Lung (tissue), 12 donors: ENCODE measurements around the gene ATP6V0B. TPM values are rescaled to one million over a fixed set of nuclear protein-coding genes. Genes with fewer than 3 reads are reported as not detected.

ENCODE experiments used
- ATAC-seq: fragments of 200-7000 bp; cut with Tn5 transposase; one replicate; pipeline ENCODE4 v1.9.1; 2020; ENCODE audit warnings: moderate number of reproducible peaks; ENCODE audit not compliant: insufficient read depth, low FRiP score
- DNase-seq, 3 donors: peaks; one replicate each; pipeline ENCODE4 v3.0.0-alpha.2; 2013 to 2017
- H3K27ac ChIP-seq, 2 donors: one replicate each; pipeline ENCODE4 v1.5.1; 2013; ENCODE audit warnings: mild to moderate bottlenecking in 2 of 2, moderate library complexity in 2 of 2, control low read depth in 1 of 2, inconsistent platforms in 1 of 2, low read depth in 1 of 2, low read length in 1 of 2
- H3K27me3 ChIP-seq, 3 donors: one replicate each; pipeline ENCODE4 v1.5.1; 2013; ENCODE audit warnings: low read length in 2 of 3; ENCODE audit not compliant: control insufficient read depth in 3 of 3, insufficient read depth in 3 of 3
- H3K36me3 ChIP-seq, 4 donors: one replicate each; pipeline ENCODE4 v1.5.1; 2013; ENCODE audit warnings: low read length in 4 of 4, mild to moderate bottlenecking in 1 of 4, moderate library complexity in 1 of 4; ENCODE audit not compliant: control insufficient read depth in 4 of 4, insufficient read depth in 4 of 4
- H3K4me1 ChIP-seq, 5 donors: one replicate each; pipeline ENCODE4 v1.5.1; 2013; ENCODE audit warnings: low read length in 5 of 5, mild to moderate bottlenecking in 2 of 5, moderate library complexity in 1 of 5; ENCODE audit not compliant: control insufficient read depth in 5 of 5, insufficient read depth in 5 of 5
- H3K4me3 ChIP-seq: one replicate; pipeline ENCODE4 v1.5.1; 2013; ENCODE audit warnings: mild to moderate bottlenecking, control low read depth, moderate library complexity
- H3K9ac ChIP-seq, 2 donors: one replicate each; pipeline ENCODE4 v1.5.1; 2013; ENCODE audit warnings: low read length in 2 of 2, control low read depth in 1 of 2; ENCODE audit not compliant: insufficient read depth in 1 of 2
- H3K9me3 ChIP-seq, 4 donors: one replicate each; pipeline ENCODE4 v1.5.1; 2013; ENCODE audit warnings: low read length in 3 of 4, mild to moderate bottlenecking in 1 of 4, moderate library complexity in 1 of 4; ENCODE audit not compliant: control insufficient read depth in 4 of 4, insufficient read depth in 3 of 4
- CTCF ChIP-seq: IDR thresholded peaks from 2 replicates; pipeline ENCODE4 v1.5.1; 2012; ENCODE audit warnings: mild to moderate bottlenecking; ENCODE audit errors: control extremely low read depth, extremely low read depth
- WGBS, 2 donors: extraction: QIAGEN DNeasy Blood & Tissue Kit; methylation state at CpG; one replicate each; pipeline ENCODE4 v1.1.7; 2013; 5-methylcytosine and 5-hydroxymethylcytosine counted together
- polyA plus RNA-seq, 2 donors: library from polyadenylated mRNA; stranded (reverse); fragments of 200-250 nt; gene quantifications; one replicate each; pipeline ENCODE4 v1.2.1, GENCODE V29; 2013
- total RNA-seq, 2 donors: library from RNA; depleted of rRNA in 1 of 2; stranded (reverse); fragments of >200 nt in 1 of 2; gene quantifications; one replicate each; pipeline ENCODE4 v1.2.1, GENCODE V29; 2014 to 2021
- donor health status: control.
- donor health status: control.
- donor health status: Bipolar disorder and iron deficiency.
- donor health status: healthy.
- donor health status: DM: yes; HTN: yes; CAD: no.

Gene ATP6V0B
- total and polyA plus RNA-seq, 4 donors: 71.2 to 484 (median 283) TPM

GRCh38 chr1:43933386-43934100 is 41.2 kb upstream of the ATP6V0B start, which contains the start of gene ARTN:
Gene ARTN, plus strand, starts transcription at chr1:43933801. Its CDS starts 1,856 bp downstream, at chr1:43935657.
- WGBS, 2 donors: 4 to 6% methylated on average over 38 to 42 of the region's 42 CpGs
- TF ChIP-seq CTCF: no peak
- peaks cover 0 to 7% (median 0%) of the 10 kb centered on the region in 4 donors for H3K36me3 ChIP-seq
- DNase-seq: peak; percentile 37 to 55 (median 40)
- H3K4me3 ChIP-seq: no peak within 1 kb of the TSS
- peak; percentile 46 for ATAC-seq
- no peak within 1 kb of the TSS for H3K27ac ChIP-seq
- peaks cover 0 to 16% (median 8%) of the 10 kb centered on the region in 3 donors for H3K27me3 ChIP-seq
- no peak within 1 kb of the TSS for H3K9ac ChIP-seq
- peaks cover 0 to 11% (median 5%) of the 10 kb centered on the region in 5 donors for H3K4me1 ChIP-seq
- H3K9me3 ChIP-seq: no peaks in the 10 kb centered on the region

GRCh38 chr1:43934101-43934985 is 40.4 kb upstream of the ATP6V0B start:
- Histone ChIP-seq H3K4me3 (no peak overlapping the region), H3K9ac (no peak overlapping the region), H3K27ac (no peak overlapping the region), H3K27me3 (peaks cover 0 to 16% (median 8%) of the 10 kb centered on the region in 3 donors), H3K4me1 (peaks cover 0 to 11% (median 5%) of the 10 kb centered on the region in 5 donors), H3K9me3 (no peaks in the 10 kb centered on the region), H3K36me3 (peaks cover 0 to 7% (median 0%) of the 10 kb centered on the region in 4 donors)
- 30 to 33% methylated on average over 13 of the region's 13 CpGs for WGBS, 2 donors
- TF ChIP-seq CTCF: peak; percentile 49
- DNase-seq: peak; percentile 75 to 77 (median 77)
- ATAC-seq: peak; percentile 50

- ATAC-seq: no peak
- H3K4me1 ChIP-seq: peaks cover 0 to 11% (median 5%) of the 10 kb centered on the region in 5 donors
- H3K4me3 ChIP-seq: no peak overlapping the region
- H3K27ac ChIP-seq: no peak overlapping the region
- TF ChIP-seq CTCF: no peak
- H3K36me3 ChIP-seq: peaks cover 0 to 7% (median 0%) of the 10 kb centered on the region in 4 donors
- H3K27me3 ChIP-seq: peaks cover 0 to 16% (median 8%) of the 10 kb centered on the region in 3 donors
- DNase-seq: no peak
- 50 to 56% methylated on average over 5 of the region's 5 CpGs for WGBS, 2 donors
- H3K9me3 ChIP-seq: no peaks in the 10 kb centered on the region
- no peak overlapping the region for H3K9ac ChIP-seq
Observed at GRCh38 chr1:43934986-43935324, 39.8 kb upstream of the ATP6V0B start.
